NCI-H526 (cell line): ENCODE measurements around the gene TNFAIP3.
"Not testable (repeated sequence)": the region's sequence is repeated elsewhere in the genome, so short reads cannot be mapped to it uniquely, and the experiment has no call there.

Experiments
- DNase-seq, 2 experiments: peaks; one replicate each; lab custom pipeline; 2025; lab: John Stamatoyannopoulos, UW

The TNFAIP3 gene

DNA sequence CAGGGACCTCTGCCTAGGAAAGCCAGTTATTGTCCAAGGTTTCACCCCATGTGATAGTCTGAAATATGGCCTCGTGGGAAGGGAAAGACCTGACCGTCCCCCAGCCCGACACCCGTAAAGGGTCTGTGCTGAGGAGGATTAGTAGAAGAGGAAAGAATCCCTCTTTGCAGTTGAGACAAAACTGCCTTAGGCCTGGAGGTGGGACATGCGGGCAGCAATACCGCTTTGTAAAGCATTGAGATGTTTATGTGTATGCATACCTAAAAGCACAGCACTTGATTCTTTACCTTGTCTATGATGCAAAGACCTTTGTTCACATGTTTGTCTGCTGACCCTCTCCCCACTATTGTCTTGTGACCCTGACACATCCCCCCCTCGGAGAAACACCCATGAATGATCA, 22.3 kb upstream of the TNFAIP3 start:
- DNase-seq, result not testable (repeated sequence)

DNA sequence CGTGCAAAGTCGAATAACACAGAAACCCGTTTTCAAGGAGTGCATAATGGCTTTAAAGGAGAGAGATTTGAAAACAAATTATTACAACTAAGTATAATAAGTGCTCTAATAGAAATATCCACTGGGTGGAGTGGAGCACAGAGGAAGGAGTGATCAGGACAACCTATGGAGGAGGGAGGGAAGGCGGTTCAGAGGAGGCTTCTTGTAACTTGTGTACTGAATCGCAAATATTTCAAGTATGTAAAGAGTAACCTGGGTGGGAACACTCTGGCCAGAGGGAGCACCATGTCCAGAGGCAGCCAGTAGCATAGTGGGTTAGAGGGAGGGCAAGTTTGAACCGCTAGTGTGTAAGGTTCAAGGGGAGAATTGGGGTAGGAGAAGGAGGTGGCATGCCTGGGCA, 21.6 kb upstream of the TNFAIP3 start:
- DNase-seq, result no peak

DNA sequence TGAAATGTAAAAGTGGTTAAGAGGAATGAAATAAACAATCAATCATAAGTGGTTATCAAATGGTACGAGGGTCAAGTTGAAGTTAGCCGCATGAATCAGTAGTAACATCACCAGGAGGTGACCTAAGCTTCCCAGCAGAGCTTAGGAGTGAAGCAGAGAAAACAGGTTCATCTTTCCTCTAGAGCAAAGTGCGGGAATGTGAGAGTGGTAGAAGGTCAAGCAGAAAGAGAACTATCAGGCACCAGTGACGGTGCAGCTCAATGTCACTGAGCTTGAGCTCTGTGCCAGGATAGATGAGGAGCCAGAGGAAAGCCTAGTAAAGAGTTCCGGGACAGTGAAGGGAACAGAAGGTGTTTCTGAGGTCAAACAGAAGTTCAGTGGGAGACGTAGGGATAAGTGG, 20.8 kb upstream of the TNFAIP3 start:
- DNase-seq, result no peak

DNA sequence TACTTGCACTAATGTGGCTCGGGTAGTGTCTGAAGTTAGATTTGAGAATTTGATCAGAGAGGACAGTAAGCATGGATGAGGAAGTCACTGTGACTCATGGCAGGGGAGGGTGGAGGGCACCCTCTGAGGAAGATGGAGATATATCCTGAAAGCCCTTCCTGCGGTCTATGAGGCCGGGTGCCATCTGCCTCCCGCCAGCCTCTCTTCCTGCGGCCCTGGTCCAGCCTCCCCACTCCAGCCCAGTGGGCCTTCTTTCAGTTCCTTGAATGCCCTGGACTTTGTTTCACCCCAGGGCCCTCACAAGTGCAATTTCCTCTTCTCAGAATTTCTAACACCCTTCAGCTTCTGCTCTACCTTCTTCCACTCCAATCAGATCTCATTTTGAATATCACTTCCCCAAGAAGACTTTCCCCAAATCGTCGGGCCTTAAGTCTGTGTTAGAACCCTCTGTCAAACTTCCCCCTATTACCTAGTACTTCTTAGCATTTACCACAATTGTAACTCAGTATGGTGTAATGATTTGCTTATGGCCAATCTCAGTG, 20.2 kb upstream of the TNFAIP3 start:
- DNase-seq, result no peak

DNA sequence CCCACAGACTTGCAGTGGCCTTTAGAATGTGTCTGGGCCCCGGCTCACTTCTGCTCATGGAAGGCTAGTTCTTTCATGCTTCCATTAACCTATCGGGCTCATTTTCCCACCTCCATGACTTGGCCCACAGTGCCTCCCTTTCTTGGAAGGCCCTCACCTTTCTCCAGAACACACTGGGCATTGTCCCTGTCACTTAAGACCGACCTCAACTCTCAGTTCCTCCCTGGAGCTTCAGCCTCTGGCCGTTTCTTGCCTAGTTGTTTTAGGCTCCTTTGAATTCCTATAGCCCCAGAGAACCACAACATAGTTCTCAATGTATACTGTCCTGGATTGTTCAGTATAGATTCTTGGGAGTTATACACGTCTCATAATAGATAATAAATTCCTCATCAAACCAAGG, 19.3 kb upstream of the TNFAIP3 start:
- DNase-seq, result no peak

DNA sequence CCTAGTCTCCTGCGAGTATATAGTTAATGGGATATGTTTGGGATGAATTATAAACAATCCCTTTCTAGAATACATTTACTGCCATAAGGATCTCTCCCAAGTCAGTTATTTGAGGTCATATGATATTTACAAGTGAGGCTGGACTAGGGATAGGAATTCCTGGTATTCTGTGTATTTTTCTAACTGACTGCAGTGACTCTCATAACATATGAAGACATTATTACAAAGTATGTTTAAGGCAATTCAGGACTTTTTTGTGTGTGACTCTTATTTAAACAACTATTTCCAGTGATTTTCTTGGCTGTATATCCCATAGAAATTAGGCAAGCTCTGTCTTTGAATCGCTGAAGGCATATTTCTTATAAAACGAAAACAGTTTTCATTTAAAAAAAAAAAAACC, 18.4 kb upstream of the TNFAIP3 start:
- DNase-seq, result no peak

DNA sequence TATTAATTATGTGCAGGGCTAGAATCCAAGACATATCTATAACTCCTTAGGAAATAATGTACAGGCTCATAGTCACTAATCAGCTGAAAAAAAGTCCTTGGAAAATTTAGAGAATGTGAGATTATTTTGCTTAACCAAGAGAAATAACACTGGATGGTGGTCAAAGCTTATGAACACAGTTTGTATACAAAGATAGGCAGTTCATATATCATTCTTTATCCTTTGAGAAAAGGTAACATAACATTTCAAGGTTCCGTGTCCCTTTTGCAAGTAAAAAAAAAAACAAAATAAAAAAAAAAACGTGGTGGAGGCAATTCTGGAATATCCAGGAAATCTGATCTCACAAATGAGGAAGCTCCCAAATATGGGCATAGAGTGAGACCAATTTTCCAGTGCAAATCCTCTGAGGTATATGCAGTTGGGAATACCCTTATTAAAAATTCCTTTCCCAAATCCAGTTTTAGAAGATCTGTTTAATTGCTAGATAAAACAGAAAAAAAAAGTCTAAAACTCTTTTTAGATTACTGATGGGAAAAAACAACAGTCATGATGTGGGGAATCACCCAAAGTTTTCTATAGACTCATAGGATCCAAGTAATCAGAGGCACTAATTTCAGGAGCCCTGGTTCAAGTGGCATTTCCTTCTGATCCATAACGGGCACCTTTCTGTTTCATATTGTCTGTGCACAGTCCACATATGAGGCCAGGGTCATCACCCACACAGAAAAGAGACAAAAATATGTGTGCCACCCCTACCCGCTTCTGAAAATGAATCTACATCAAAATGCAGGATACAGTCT, 17.7 kb upstream of the TNFAIP3 start:
- no peak for DNase-seq

DNA sequence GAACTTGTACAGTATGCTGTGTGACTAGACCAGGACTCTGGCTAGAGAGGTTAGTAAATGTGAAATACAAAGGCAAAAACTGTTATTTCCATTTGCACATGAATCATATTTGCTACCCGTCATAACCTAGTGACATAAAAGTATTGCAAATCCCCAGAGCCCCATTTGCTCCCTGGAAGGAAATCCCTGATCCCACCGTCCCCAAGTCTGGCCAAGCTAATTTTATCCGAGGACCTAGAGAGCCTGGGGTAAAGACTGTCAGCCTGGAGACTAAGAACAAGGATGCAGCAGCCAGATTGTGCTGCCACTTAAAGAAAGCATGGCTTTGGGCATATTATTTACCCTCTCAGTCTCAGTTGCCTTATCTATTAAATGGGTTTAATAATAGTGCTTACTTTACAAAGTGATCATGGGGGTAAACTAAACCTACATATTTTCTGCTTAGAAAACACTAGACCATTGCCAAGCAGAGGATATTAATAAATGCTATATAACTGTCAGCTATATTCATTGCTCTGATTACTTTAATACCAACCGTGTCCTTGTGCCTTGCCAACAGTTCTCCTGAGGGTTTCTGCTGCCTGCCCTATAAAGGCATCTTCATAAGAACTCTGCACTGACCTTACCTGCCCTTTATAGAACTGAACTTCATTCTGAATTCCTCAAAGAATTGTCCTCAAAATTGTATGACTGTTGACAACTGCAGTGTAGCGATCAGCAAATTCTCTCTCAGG, 16.9 kb upstream of the TNFAIP3 start:
- DNase-seq, result no peak

DNA sequence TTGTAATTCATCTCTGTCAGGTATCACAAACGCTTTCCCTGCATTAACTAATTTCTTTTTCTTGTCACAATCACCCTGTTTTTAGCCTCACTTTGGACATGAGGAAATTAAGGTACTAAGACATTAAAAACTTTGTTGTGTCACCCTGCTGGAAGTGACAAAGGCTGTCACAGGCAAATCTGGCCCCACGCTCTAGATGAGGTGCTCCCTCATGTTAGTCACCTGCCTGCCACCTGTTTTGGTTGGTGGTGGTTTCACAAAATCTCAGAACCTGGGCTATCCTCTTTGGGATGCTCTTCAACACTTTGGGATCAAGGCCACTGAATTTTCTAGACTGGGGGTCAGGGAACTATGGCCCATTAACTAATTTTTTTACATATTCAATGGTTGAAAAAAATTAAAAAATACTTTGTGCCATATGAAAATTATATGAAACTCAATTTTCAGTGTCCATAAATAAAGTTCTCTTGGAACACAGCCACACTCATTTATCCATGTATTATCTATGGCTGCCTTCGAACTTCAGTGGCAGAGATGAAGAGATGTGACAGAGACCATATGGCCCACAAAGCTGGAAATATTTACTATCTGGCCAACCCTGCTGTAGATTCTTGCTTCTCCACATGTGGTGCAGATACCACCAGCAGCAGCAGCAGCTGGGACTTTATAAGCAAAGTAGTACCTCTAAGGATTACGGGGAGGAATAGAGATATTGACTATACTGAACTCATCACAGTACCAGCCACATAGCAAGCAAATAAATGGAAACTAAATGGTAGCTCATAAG, 16.1 kb upstream of the TNFAIP3 start:
- DNase-seq, result no peak

DNA sequence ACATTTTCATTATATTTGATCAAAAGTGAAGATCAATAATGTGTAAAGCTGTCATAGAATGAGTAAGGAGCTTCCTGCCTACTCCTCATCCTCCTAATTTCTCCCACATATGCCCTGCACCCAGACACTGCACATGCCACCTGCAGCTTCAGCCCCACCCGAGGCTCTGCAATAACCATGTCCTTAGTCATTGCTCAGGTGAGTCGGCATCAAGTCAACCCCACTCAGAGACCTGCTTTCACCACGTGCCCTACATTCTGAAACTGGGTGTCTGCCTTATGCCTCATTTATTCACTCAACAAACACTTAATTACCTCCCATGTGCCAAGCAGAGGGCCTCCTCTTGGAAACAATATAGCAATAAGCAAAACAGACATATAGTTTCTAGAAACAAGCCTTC, 15.4 kb upstream of the TNFAIP3 start:
- no peak for DNase-seq

DNA sequence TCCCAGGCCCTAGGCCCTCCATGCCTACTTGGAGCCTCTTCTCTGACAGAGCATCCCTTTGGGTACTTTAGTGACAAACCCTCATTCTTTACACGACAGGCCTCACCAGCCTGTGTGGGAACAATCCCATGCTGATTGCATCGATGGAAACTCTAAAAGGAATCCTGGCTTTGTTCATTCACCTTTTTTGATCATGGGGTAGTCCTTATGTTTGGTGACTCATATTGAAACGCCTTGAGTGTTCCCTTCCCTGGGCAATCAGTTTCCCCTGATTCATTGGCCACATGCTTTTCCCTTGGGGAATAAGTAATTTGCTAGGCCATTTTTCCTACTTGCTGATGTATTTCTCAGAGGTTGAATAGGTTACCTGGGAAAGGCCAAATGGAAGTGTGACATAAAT, 14.7 kb upstream of the TNFAIP3 start:
- no peak for DNase-seq

DNA sequence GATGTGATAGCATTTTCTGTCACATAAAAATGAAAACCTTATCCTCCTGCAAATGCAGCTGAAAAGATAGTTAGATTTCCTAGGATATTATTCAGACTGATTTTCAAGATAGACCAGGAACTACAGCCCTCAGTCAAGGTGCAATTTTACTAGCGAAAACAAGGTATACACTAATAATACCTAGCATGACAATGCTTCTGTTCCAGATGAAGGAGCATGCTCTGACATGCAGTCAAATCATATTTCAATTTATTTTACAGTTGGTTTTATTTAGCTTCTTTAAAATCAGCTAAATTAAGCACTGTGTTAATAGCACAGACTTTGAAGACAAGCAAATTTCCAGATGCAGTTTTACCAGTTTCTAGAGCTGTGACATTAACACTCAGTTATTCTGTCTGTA, 14.2 kb upstream of the TNFAIP3 start:
- DNase-seq, result no peak

DNA sequence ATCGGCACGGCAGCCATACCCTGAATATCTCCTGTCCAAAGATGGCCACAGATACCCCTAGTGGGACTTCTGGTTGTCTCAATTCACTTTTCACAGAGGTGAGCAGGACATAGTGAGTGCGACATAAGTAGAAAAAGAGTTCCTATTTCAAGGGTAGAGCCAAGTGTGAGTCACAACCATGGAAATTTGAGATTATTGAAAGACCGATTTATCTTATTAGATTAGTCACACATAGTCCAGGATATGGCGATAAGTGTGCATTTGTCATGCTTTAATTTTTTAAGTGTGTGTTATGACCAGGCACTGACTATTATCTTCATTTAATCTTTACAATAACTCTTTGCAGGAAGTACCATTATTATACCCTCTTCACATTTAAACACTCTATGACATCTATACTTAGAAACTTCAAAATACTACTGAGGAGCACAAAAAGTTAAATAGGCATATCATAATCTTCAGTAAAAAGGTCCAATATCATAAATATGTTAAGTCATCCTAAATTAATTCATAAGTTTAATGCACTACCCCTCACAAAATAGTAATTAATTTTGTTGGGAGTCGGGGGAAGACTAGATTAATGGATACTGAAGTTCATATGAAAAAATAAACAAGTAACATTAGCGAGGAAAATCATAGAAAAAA, 13.4 kb upstream of the TNFAIP3 start:
- no peak for DNase-seq

DNA sequence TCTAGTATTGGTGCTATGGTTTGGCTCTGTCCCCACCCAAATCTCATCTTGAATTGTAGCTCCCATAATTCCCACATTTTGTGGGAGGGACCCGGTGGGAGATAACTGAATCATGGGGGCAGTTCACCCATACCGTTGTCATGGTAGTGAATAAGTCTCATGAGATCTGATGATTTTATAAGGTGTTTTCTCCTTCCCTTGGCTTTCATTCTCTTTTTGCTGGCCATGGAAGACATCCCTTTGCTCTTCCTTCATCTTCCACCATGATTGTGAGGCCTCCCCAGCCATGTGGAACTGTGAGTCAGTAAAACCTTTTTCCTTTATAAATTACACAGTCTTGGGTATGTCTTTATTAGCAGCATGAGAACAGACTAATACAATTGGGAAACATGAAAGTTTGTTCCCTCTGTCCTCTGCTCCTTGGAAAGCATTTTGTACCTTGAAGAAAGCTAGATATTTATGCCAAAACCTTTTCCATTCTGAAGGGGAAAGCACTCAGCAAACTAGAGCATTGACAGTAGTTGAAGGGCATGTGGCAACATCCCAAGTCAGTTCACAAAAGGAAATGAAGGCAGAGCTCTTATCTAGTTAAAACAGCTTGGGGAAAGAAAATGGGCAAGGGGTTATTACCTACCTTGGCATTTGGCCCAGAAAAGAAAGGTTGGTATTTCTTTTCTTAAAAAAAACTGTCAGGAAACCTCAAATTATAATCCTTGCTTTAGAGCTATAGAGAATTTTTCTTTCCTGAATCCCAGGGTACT, 10.7 kb upstream of the TNFAIP3 start:
- DNase-seq, result no peak

DNA sequence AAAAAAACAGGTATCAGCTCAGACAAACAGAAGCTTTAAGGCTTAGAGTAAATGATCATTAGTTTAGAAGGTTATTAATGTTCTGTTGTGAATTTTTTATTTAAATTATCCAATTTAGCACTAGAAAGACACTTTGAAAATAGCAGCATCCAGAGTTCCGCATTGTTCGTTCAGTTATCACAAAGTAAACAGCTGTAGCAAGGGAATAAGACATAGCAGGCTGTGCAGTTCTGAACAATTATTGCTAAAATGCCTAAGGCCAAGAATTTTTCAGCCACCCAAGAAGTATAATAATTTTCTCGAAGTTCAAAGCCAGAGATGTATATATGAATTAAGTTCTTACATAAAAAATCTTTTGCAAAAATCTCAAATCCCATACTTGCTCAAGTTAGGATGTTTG, 8.0 kb upstream of the TNFAIP3 start:
- no peak for DNase-seq

DNA sequence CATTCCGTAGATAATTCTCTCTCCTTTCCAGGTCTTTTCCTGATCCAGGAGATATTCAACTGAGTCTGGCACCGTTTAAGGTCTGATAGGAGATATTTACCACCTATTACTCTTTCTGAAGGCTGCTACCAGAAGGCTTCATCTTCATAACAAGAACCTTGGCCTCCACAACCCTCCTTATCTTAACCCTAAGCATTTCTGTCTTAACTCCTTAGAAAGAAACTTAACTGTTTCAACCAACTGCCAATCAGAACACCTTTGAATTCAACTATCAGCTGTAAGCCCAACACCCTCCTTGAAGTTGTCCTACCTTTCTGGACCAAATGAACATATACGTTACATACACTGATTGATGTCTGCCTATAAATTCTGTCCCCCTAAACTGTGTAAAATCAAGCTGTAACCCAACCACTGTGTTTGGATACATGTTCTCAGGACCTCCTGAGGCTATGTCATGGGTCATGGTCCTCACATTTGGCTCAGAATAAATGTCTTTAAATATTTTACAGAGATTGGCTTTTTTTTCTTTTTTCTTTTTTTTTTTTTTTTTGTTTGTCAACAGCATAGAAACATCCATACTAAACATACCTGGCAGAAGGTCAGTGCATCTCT, 6.6 kb upstream of the TNFAIP3 start:
- DNase-seq, result no peak

DNA sequence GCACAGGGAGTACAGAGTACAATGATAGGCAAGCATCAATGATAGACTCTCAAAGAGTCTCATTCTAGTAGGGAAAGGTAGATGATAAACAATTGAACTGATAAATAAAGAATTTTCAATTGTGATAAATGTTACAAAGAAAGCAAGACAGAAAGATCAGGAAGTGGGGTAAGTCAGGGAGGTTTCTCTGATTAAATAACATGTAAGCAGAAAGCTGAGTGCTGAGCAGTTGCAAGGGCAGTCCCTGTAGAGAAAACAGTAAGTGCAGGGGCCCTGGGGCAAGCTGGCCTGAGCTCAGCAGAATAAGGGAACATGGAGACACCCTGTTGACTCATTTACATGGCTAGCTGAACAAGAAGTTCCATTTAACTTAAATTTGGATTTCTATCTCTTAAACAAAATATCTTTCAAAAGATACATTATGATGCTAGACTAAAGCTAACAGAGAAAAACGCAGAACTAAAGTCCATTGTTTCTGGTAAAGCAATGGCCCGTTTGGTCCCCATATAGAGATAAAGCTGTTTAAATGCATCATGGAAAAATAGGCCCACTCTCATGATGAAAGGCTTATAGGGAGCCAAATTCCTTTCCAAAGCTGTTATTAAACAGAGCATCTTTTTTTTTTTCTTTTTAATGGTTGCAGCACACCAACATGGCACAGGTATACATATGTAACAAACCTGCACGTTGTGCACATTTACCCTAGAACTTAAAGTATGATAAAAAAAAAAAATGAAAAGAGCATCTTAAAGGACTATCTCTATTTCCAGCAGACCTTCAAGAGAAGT, 5.3 kb upstream of the TNFAIP3 start:
- DNase-seq, result no peak

DNA sequence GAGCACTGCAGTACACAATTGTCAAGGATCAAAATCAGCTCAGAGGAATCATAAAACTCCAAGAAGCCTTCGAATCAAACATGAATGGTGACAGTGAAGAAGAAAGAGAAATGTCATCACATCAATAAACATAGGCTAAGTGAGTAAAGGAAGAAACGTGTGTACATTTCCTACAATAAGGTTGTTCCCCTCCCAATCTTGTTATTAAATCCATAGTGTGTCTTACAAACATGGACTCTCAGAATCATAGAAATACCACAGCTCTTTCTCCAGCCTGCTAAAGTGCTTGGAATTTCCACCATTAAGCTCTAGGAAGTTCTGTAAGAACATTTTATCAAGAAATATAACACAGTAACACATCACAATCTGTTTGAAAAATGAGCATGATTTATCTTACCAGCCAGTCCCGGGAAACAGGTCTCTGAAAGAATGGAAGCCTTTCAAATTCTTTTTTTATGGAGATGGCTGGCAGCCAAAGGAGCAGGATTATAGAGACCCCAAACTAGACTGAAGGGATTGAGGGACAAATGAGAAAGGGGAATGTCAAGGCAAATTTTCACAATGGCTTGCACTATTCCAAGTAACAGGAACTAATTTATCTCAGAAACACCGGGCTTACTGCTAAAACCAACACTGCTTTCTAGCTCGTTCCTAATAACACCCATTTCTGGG, 4.5 kb upstream of the TNFAIP3 start:
- DNase-seq, result no peak

DNA sequence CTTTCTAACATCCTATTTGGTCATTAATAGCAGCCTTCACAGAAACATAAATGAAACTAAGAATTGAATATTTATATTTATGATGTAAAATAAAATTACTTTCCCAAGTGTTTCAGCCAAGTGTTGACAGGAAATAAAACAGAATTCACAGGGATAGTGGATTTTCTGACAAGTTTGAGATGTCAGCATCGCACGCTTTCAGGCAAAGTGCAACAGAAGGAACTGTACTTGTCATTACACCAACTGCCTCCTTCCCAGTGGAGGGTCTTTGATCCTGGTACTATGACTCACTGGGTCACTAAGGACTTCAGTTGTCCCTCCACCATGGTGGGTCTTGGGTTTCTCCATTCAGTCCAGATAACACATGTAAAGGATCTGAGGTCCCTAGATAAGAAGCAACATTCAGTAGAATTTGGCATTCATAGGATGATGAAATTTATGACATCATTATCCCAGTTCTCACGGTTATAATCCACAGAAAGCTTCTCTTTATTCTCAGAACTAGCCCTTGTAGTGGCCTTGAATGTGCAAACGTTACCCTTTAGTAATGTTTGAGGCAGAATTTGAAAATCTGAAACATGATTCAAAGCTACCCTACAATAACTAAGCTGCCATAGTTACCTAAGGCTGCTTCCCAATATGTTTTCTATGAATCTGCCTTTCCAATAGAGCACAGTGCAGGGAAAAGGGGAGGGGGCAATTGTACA, 3.8 kb upstream of the TNFAIP3 start:
- DNase-seq, result no peak
